GM21576 (cell line): ENCODE data around the gene DYNLRB2.

Source experiments
- ATAC-seq: cut with Tn5 transposase; IDR thresholded peaks from one replicate; pipeline ENCODE4 v1.9.1; 2021; ENCODE audit warnings: mild to moderate bottlenecking, moderate library complexity; ENCODE audit not compliant: unreplicated experiment

Gene DYNLRB2

DNA sequence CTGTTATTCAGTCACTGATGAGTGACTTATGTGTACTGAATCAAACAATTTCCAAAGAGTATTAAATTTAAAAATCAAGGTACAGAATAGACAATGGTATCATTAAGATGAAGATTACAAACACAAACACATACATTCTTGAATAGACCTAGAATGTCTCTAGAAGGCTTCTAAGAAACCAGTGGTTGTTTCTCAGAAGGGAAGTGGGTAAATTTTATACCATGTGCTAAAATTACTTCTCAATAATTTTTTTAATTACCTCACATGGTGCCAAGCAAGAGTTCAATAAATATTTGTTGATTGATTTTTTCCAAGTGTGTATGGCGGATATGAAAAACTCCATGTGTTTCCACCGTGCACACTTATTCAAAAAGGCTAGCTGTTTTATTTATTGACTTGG lies 6.4 kb downstream of the DYNLRB2 start:
- ATAC-seq, result no peak

DNA sequence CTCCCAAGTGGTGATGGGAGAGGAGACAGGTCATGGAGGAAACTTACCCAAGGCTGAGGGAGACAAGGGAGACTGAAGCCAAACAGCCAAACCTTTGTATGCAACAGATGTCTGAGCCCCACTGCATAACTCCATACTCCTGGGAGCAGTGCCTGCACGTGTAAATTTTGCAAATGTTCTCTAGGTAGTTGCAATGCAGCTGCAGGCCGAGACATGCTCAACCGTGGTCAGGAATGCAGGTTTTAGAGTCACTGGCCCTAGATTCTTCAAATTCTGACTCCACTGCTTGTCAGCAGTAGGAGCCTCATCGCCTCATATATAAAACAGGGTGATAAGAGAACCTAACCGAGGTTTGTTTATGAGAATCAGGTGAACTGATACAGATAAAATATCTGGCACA lies 11.5 kb downstream of the DYNLRB2 start:
- no peak for ATAC-seq

DNA sequence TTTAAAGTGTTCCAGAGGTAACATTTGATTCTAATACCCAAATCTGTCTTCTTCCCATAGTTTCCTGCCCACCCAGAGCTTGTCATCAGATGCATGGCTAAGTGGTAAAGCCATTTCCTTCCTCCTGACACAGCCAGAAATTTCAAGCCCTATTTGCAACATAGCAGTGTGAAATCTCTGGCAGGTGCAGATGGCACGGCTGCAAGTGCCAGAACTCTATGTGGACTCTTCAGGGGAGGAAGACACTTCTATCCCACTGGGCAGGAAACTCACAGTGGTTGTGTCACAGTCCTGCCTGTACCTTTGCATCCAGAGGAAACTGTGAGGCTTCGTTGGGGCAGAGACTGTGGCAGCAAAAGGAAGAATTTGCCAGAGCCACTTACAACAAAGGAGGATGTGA lies 13.2 kb downstream of the DYNLRB2 start:
- no peak for ATAC-seq

DNA sequence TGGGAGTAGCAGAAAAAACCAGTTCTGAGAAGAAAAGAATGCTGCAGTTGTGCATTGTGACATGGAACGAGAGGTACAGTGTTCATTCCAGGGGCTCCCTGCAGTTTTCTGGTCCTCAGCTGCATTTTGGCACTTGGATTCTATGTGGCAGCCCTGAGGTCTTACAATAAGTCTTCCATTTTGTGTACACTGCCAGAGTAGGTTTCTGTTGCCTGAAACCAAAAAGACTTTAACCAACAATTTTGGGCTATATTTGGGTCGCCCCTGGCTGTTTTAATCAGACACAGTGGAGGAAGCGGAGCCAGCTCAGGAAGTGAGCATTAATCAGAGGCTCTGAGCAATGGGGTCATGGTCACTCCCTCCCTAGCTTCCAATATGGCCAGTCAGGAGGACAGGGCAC lies 15.7 kb downstream of the DYNLRB2 start:
- no peak for ATAC-seq

DNA sequence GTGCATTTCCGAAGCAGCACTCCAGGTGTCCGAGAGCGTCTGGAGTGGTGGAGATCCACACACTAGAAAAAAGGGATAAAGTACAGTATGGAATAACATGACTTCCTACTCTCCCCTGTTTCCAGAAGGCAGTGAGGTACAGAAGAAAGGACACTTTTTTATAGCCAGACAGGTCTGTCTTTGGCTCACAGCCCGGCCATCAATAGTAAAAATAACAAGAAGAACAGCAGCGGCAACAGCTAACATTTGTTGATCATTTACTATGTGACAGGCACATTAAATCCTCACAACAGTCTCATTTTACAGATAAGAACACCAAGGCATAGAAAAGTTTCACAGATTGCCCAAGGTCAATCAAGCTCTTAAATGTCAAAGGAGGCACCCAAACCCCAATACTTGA lies 16.2 kb downstream of the DYNLRB2 start:
- ATAC-seq, result no peak

DNA sequence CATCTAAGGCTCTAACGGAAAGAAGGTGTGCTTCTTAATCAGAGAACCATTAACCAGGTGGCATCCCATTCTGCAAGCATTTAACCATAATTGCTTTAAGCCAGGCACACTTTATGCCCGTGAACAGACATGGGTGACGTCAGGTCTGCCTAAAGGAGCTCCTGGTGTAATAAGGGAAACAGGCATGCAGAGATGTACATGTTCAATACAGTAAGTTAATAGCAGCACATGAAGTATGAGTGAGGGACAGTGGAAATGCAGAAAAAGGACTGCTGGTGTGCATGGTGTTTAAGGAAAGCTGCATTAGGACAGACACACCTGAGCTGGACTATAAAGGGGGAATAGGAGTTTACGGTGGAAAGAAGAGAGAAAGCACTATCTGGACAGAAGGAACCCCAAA lies 18.6 kb downstream of the DYNLRB2 start:
- no peak for ATAC-seq

DNA sequence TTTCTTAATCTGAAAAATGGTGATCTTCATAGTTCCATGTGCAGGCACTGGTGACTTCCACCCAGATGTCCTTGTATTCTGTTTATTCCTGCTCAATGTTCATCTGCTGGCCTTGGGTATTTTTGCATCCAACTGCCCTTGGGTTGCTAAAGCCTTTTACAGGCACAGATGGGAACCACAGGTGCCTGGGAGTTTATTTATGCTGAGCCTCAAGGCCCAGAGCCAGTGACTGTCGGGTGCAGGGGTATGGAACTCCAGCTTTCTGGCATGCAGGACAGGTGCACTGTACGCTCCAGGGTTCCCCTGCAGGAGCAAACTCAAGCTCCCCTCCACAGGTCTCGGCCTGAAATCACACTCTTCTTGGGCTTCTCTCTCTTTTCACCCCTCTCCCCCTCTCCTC lies 22.3 kb downstream of the DYNLRB2 start:
- ATAC-seq, result no peak

DNA sequence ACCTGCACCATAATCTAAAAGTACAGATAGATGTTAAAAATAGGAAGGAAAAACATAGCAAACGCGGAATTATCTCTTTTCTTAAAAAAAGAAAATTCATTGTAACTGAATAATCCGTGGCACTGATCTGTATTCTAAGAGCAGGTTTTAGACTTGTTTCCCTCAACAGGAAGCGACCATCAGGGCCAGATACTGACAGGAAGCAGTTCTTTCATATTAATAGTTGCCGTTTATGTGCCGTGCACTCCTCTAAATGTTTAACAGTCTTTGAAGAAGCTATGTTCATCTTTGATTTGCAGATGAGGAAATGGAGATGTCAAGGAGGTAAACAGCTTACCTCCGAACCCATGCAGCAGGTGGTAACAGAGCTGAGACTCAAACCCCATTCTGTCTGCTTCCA lies 23.6 kb downstream of the DYNLRB2 start:
- ATAC-seq, result no peak

DNA sequence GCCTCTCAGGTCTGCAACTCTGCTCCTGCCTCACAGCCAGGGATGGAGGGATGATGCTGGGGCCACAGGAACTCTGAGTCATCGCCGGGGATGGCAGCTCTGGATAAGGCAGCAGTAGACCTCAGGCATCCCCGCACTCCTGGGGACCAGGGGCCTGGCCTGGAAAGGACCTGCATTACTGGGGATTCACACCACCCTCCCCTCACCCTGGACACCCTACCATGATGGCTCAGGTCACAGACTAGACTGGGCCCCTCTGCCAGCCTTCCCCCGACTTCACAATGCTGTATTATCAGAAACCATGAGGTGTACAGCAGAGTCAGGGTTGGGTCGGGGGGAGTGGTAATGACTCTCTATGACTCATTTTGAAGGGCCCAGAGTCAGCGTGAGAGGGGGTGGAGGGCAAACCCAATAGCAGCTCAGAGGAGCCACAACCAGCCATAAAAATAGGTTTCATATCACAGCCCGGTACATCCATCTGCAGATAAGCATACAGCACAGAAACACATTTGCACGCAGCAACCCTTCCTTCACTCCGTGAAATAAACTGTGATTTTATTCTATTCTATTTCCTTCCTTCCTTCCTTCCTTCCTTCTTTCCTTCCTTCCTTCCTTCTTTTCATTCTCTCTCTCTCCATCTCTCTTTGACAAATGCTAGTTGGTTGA lies 28.8 kb downstream of the DYNLRB2 start:
- peak; percentile 68 for ATAC-seq

DNA sequence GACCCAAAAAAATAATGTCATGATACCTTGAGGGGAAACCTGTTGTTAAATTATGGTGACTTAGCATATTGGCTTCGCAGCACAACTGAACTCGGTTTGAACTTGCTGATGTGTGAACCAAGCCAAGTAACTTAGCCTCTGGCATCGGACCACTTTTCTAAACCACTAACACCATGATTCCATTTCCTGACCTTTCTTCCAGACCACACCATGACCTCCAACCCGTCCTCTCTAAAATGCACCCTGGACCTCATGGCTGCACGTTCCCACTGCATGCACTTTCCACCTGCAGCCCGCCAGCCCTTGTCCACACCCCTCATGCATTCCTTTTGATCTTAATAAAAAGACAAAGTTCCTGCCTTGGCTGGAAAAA lies 29.3 kb downstream of the DYNLRB2 start:
- no peak for ATAC-seq

DNA sequence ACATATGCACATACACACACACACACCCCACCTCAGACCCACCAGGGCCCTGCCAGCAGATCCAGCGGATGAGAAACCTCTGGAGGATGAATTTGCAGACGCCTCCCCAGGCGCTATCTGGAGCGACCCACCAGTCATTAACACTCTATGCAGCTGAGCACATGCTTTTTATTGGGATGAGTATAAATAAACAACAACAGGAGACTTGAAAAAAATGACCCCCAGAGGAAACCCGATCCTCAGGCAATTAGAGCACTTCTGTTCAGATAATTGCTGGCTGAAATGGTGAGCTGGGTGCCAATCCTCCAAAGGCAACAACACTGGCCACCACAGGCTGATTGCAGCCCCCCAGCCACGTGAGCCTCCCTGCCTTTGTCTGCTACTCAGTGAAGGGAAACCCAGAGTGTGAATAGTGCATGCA lies 32.9 kb downstream of the DYNLRB2 start:
- ATAC-seq, result no peak

DNA sequence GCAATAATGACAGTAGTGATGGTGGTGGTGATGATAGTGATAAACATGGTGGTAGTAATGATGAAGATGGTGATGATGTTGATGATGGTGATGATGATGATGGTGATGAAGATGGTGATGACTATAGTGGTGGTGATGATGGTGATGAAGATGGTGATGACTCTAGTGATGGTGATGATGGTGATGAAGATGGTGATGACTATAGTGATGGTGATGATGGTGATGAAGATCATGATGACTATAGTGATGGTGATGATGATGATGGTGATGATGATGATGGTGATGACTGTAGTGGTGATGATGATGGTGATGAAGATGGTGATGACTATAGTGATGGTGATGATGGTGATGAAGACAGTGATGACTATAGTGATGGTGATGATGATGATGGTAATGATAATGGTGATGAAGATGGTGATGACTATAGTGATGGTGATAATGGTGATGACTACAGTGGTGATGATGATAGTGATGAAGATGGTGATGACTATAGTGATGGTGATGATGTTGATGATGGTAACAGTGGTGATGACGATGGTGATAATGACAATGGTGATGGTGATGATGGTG lies 35.6 kb downstream of the DYNLRB2 start:
- ATAC-seq, result no peak

DNA sequence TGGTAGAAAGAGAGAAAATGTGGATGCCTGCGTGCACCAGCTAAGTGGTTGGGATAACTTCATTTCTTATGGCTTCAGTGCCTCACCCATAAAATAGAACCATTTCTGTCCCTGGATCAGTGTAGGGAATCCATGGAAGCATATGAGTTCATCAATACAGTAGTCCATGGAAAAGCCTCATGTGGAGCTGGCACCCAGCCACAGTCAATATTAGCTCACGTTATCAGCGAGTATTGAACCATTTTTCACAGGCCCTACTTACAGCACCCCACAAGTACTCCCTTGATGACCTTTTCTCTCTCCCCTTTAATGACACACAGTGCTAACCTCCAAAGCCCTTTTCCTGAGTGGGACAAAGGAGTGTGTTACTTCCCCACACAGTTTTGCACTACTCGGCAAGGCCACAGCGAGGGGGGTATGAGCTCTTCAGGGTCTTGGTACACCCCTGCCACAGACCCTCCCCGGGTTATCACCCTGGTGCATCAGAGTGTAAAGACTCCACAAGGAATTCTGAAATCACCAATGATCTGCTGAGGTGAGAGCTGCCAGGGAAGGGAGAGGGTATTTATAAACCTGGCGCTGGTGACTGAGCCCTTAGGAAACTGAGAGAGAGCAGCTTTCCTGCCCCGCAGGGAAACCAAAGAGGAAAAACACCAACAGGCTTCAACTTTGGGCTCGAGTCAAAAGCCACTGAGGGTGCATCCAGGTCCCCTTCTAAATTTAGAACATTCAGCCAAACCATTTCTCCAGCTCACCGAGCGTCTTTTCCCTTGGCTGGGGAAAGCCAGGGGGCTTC lies 36.9 kb downstream of the DYNLRB2 start:
- ATAC-seq, result no peak

DNA sequence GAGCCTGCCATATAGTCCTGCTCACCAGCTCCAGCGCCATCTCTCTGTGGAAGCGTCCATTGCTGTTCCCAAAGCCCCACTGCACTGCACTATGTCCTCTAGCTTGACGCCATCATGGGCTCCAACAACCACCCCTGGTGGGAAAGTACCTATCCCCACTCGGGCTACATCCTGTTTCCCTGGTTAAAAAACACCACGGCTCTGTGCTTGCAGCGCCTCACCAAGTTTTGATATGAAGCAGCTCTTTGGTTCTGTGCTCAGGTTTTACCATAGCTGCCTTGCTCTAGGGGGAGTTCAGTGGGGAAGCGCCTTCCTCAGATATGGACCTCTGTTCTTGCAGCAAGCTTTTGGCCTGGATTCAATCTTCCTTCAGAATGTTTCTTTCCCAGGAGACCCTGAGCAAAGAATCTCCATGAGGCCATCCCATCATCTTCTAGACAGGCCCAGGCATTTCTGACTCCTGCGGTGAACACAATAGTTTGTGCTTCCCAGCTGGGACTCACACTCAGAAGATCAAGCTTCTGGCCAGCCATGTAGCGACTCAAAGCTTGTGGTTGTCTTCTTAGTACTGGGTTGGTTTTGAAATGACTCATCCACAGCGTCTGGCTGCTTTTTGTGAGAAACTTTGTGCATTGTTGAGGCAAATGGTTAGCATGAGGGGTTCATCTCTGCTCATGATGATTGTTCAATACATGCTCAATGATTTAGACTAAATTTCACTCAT lies 39.5 kb downstream of the DYNLRB2 start:
- peak; percentile 88 for ATAC-seq

DNA sequence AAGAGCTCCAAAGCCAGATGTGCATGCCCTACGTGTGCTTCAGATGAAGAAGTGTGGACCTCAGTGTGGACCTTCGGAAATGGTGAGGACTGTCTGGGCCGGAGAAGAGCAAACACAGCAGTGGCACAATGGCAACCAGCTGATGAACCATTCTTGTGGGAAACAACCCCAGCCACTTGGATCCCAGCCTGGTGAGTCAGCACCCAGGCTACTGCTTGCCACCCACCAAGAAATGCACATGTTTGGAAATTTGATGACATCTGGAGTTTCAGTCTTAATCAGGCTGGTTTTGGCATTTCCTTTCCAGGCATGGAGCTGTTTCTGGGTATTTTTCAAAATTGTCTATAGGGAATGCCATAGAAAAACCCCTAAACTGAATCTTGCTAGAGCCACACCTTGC lies 42.7 kb downstream of the DYNLRB2 start:
- no peak for ATAC-seq

DNA sequence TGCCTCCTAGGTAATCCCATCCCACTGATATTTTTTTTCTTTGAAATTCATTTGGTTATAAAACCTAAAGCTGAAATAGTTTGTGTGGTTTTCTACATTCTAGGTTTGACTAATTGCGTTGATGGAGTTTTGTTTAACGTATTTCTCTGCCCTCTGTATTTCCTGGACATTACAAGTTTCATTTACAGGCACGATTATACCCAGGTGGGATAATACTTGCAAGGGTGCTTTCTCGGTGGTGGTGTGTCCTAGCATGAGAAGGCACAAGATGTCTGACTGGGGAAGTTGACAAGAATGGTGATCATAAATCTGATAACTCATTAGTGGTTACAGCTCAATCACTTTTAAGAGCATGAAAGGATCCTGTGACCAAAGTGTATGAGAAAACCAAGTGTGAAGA lies 45.0 kb downstream of the DYNLRB2 start:
- no peak for ATAC-seq

DNA sequence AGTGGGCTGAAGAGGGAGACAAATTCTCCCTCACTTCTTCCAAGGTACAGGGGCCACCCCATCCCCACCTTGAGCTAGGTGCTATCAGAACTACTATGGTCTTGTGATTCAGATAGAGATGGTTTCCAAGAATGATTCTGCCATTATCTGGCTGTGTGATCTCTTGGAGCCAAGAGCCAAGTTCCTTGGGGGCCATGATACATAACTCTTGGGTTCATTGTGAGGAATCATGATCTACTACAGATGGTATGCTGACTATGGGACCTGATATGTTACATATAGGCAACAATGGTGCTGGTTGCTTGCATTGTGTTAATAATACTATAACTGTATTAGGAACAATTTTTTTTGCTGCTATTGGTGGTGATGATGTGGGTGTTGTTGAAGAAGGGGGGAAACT lies 45.7 kb downstream of the DYNLRB2 start:
- no peak for ATAC-seq

DNA sequence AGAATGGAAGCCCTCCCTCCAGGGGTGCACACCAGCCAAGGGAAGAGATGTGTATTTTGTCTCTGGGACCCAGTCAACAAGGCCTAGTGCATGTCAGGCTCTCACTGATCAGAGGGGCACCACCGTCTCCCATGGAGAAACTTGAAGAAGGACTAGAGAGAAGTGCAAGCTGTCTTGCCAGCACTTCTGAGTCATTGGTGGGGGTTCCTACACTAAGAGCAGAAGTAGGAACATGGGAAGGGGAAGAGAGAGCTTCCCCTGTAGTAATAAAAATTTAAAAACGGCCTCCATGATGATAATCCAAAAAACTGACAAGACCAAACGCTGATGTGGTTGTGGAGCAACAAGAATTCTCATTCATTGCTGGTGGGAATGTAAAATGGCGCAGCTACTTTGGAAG lies 46.3 kb downstream of the DYNLRB2 start:
- no peak for ATAC-seq

DNA sequence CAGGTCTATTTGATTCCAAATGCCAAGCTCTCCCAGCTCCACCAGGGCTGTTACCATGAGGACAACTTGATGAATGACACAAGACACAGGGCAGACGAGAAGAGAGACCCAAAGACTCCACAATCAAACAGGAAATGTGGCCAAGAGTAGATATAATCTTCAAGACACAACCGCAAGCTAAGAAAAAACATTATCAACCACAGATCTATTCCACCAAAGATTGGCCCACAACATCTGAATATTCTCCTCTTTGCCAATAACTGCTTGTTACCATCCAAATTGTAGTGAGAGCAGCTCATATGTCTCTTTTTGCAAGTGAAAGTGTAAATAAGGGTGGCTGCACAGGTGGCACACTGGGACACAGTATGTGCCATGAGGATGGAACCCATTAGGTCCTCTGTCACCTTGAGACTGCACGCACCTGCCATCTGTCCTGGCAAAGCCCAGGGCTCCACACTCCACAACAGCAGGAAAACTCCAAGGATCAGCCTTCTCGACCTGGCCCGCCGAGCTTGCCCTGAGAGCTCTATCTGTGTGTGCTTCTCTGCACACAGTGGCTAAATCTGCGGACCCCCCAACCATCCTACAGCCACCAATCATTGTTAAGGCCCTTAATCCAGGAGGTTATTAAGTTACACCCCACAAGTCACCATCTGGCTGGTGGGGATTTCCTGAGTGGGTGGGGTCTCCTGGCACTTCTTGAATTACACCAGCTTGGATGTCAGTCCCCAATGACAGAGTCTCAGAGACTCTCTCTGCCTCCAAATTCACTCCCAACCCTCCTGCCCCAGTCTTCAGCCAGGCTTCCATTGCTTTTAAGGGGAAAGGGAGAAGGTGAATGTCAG lies 50.5 kb downstream of the DYNLRB2 start:
- no peak for ATAC-seq

DNA sequence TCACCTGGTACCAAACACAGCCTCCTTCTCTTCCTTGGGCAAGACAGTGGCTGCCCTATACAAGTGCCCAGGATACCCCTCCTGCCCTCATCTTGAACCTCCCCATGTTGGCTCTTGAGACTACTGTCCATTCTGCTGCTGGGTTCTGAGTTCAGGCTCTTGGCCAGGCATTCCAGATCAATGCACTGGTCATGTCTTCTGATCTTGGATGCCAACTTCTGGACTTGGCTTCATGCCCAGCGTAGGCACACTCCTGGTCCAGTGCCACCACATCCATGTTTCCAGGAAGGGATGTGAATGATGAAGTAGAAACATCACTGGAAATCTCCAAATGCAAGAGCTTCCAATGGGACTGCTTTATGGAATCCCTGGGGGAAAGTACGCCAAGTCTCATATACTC lies 51.5 kb downstream of the DYNLRB2 start:
- no peak for ATAC-seq

DNA sequence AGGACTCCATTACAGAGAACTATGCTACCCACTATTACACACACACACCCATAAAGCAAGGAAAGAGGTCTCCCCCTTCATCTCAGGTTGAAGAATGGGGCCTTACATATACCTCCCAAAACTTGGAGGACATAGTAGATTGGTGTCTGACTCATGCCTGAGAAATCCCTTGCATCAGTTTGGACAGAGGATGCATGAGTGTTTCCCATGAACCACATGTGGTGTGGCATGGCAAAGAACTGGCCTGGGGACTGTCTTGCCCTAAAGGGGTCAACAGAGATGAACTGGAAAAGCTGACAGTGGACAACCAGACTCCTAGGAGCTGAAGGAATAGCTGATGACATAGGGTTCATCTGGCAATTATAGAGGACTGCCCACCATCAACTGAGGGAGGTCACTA lies 54.0 kb downstream of the DYNLRB2 start:
- ATAC-seq, result no peak
